Measurements from ENCODE around the gene ADGRF4.

GRCh38 chr6:47701363-47701762 is 3.0 kb downstream of the ADGRF4 start:
- TF ChIP-seq, protein P1, sequence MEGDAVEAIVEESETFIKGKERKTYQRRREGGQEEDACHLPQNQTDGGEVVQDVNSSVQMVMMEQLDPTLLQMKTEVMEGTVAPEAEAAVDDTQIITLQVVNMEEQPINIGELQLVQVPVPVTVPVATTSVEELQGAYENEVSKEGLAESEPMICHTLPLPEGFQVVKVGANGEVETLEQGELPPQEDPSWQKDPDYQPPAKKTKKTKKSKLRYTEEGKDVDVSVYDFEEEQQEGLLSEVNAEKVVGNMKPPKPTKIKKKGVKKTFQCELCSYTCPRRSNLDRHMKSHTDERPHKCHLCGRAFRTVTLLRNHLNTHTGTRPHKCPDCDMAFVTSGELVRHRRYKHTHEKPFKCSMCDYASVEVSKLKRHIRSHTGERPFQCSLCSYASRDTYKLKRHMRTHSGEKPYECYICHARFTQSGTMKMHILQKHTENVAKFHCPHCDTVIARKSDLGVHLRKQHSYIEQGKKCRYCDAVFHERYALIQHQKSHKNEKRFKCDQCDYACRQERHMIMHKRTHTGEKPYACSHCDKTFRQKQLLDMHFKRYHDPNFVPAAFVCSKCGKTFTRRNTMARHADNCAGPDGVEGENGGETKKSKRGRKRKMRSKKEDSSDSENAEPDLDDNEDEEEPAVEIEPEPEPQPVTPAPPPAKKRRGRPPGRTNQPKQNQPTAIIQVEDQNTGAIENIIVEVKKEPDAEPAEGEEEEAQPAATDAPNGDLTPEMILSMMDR (IDR thresholded peaks at IDR 0.05; ENCODE audit: extremely low read depth in 1 of 2, insufficient read depth in 1 of 2, low read depth in 1 of 2, low read length in 2 of 2), result no peak
- TF ChIP-seq EZH2 (IDR thresholded peaks at IDR 0.05; ENCODE audit: borderline replicate concordance, low read depth, low read length, severe bottlenecking), result no peak
- TF ChIP-seq FOS (IDR thresholded peaks at IDR 0.05; ENCODE audit: borderline replicate concordance, insufficient read depth, low read length), result no peak

Measured in endothelial cell of umbilical vein (primary cell).